Neural cell (in vitro differentiated cells): ENCODE results near the gene CBFA2T2. TPM values are rescaled to one million over a fixed set of nuclear protein-coding genes. Genes with fewer than 3 reads are reported as not detected.

Experiments used
- H2AFZ ChIP-seq: fragments of 200-600, 300-800 bp; sonication (generic), shearing (Covaris generic); 2 replicates; pipeline ENCODE4 v1.6.0; 2014; ENCODE audit warnings: low read depth, mild to moderate bottlenecking, antibody characterized with exemption, low read length, moderate library complexity
- H3F3A ChIP-seq: fragments of 200-600 bp; shearing (Covaris generic); 2 replicates; pipeline ENCODE4 v1.6.1; 2016; ENCODE audit warnings: mild to moderate bottlenecking, moderate library complexity, mixed read lengths, antibody characterized with exemption, low read length; ENCODE audit not compliant: insufficient read depth, poor library complexity, severe bottlenecking
- H3K27ac ChIP-seq: fragments of 200-600, 300-800 bp; sonication (generic), shearing (Covaris generic); 2 replicates; pipeline ENCODE4 v1.5.1; 2014; ENCODE audit warnings: mild to moderate bottlenecking, low read length, moderate library complexity
- H3K27me3 ChIP-seq: fragments of 300-800, 200-600 bp; sonication (generic), shearing (Covaris generic); 2 replicates; pipeline ENCODE4 v1.6.0; 2014; ENCODE audit warnings: mild to moderate bottlenecking, low read depth, low read length, moderate library complexity; ENCODE audit not compliant: insufficient read depth
- H3K36me3 ChIP-seq: fragments of 300-800, 200-600 bp; sonication (generic), shearing (Covaris generic); 2 replicates; pipeline ENCODE4 v1.5.1; 2014; ENCODE audit warnings: mild to moderate bottlenecking, antibody characterized with exemption, low read length, moderate library complexity; ENCODE audit not compliant: insufficient read depth
- H3K4me2 ChIP-seq: fragments of 300-800, 200-600 bp; sonication (generic), shearing (Covaris generic); 2 replicates; pipeline ENCODE4 v1.6.0; 2014; ENCODE audit warnings: mild to moderate bottlenecking, low read length
- H3K4me3 ChIP-seq: fragments of 300-800, 200-600 bp; sonication (generic), shearing (Covaris generic); 2 replicates; pipeline ENCODE4 v1.5.1; 2014; ENCODE audit warnings: mild to moderate bottlenecking, low read length, moderate library complexity
- H3K79me2 ChIP-seq: fragments of 200-600 bp; shearing (Covaris generic); replicated peaks from 2 replicates; pipeline ENCODE4 v1.6.0; 2014; ENCODE audit warnings: mild to moderate bottlenecking, low read length, moderate library complexity; ENCODE audit not compliant: insufficient read depth
- H3K9ac ChIP-seq: fragments of 300-800, 200-600 bp; sonication (generic), shearing (Covaris generic); 2 replicates; pipeline ENCODE4 v1.6.1; 2016; ENCODE audit warnings: mild to moderate bottlenecking, low read length, mixed read lengths
- H3K9me2 ChIP-seq: fragments of 200-600 bp; shearing (Covaris generic); 2 replicates; pipeline ENCODE4 v1.6.1; 2016; ENCODE audit warnings: mild to moderate bottlenecking, low read length, mixed read lengths; ENCODE audit not compliant: insufficient read depth
- H3K9me3 ChIP-seq: fragments of 200-600, 300-800 bp; sonication (generic), shearing (Covaris generic); 2 replicates; pipeline ENCODE4 v1.6.1; 2016; ENCODE audit warnings: mild to moderate bottlenecking, mixed run types, low read length, moderate library complexity, mixed read lengths
- H4K20me1 ChIP-seq: fragments of 200-600 bp; shearing (Covaris generic); 2 replicates; pipeline ENCODE4 v1.6.1; 2016; ENCODE audit warnings: mild to moderate bottlenecking, mixed run types; ENCODE audit not compliant: insufficient read depth
- CTCF ChIP-seq: fragments of 450-650 bp; IDR thresholded peaks from 2 replicates; pipeline ENCODE4 v1.5.1; 2014; ENCODE audit warnings: antibody characterized with exemption, mild to moderate bottlenecking, moderate library complexity; ENCODE audit not compliant: poor library complexity, severe bottlenecking
- EP300 ChIP-seq: fragments of 450-650 bp; conservative IDR thresholded peaks from 2 replicates; pipeline ENCODE4 v1.6.1; 2014; ENCODE audit warnings: antibody characterized with exemption, mild to moderate bottlenecking, moderate library complexity; ENCODE audit not compliant: poor library complexity, severe bottlenecking
- EZH2 ChIP-seq: fragments of 200-600, 300-800 bp; shearing (Covaris generic), sonication (generic); IDR thresholded peaks from 2 replicates; pipeline ENCODE4 v1.6.1; 2014; ENCODE audit warnings: antibody characterized with exemption, low read length, borderline replicate concordance, mild to moderate bottlenecking; ENCODE audit not compliant: insufficient read depth, poor library complexity, severe bottlenecking
- MXI1 ChIP-seq: fragments of 450-650 bp; conservative IDR thresholded peaks from 2 replicates; pipeline ENCODE4 v1.6.1; 2014; ENCODE audit warnings: antibody characterized with exemption, mild to moderate bottlenecking; ENCODE audit not compliant: poor library complexity, severe bottlenecking
- POLR2AphosphoS5 ChIP-seq: IDR thresholded peaks from 2 replicates; pipeline ENCODE4 v1.6.1; 2012
- RAD21 ChIP-seq: fragments of 450-650 bp; conservative IDR thresholded peaks from 2 replicates; pipeline ENCODE4 v1.6.1; 2014; ENCODE audit warnings: antibody characterized with exemption, mild to moderate bottlenecking, moderate library complexity
- REST ChIP-seq: IDR thresholded peaks from 2 replicates; pipeline ENCODE4 v1.6.1; 2012; ENCODE audit warnings: borderline replicate concordance
- SMC3 ChIP-seq: fragments of 450-650 bp; conservative IDR thresholded peaks from 2 replicates; pipeline ENCODE4 v1.6.1; 2014; ENCODE audit warnings: antibody characterized with exemption, mild to moderate bottlenecking, moderate library complexity; ENCODE audit not compliant: poor library complexity
- TAF1 ChIP-seq: IDR thresholded peaks from 2 replicates; pipeline ENCODE4 v1.6.1; 2012; ENCODE audit warnings: low read depth
- polyA plus RNA-seq: library from polyadenylated mRNA; depleted of rRNA; stranded (reverse); fragments of >200 nt; gene quantifications from 2 replicates; pipeline ENCODE4 v1.2.3, GENCODE V29; 2014

The CBFA2T2 gene
- polyA plus RNA-seq, 1 donor from 2014 or later, result 15.9 TPM

- Histone ChIP-seq H3K4me2 (peak overlapping the region; percentile 45), H4K20me1 (no peaks in the 10 kb centered on the region), H3K27me3 (no peaks in the 10 kb centered on the region), H3K4me3 (peak overlapping the region; percentile 66), H3K27ac (peak overlapping the region; percentile 45), H2AFZ (peak overlapping the region; percentile 37), H3K79me2 (peaks cover 11% of the 10 kb centered on the region), H3K9ac (peak overlapping the region; percentile 58), H3K9me3 (no peaks in the 10 kb centered on the region), H3F3A (no peaks in the 10 kb centered on the region), H3K36me3 (no peaks in the 10 kb centered on the region), H3K9me2 (no peaks in the 10 kb centered on the region)
- TF ChIP-seq MXI1 (peak; percentile 30), EP300 (no peak), RAD21 (no peak), REST (no peak), TAF1 (peak; percentile 45), SMC3 (no peak), POLR2AphosphoS5 (peak; percentile 66), EZH2 (no peak), CTCF (no peak)
Measured at GRCh38 chr20:33489495-33490022, 337 bp upstream of the CBFA2T2 start.

GRCh38 chr20:33490934-33491656, 1.2 kb downstream of the CBFA2T2 start:
- TF ChIP-seq POLR2AphosphoS5, result no peak
- TF ChIP-seq MXI1, result no peak
- TF ChIP-seq EZH2, result no peak
- no peak for TF ChIP-seq EP300
- TF ChIP-seq RAD21, result no peak
- no peak for TF ChIP-seq SMC3
- TF ChIP-seq CTCF, result no peak
- no peak for TF ChIP-seq TAF1
- TF ChIP-seq REST, result no peak
- H3K79me2 ChIP-seq, result peaks cover 11% of the 10 kb centered on the region
- no peaks in the 10 kb centered on the region for H3K36me3 ChIP-seq
- H3K9me3 ChIP-seq, result no peaks in the 10 kb centered on the region
- H3K4me3 ChIP-seq, result peak overlapping the region; percentile 98
- peak overlapping the region; percentile 78 for H3K27ac ChIP-seq
- peak overlapping the region; percentile 85 for H3K9ac ChIP-seq
- H2AFZ ChIP-seq, result peak overlapping the region; percentile 62
- no peaks in the 10 kb centered on the region for H3K9me2 ChIP-seq
- peak overlapping the region; percentile 62 for H3K4me2 ChIP-seq
- H3K27me3 ChIP-seq, result no peaks in the 10 kb centered on the region
- H4K20me1 ChIP-seq, result no peaks in the 10 kb centered on the region
- no peaks in the 10 kb centered on the region for H3F3A ChIP-seq
